Fibroblast of the aortic adventitia (primary cell): ENCODE data around the gene LSS. TPM values are rescaled to one million over a fixed set of nuclear protein-coding genes. Genes with fewer than 3 reads are reported as not detected.
"Not testable (repeated sequence)": the region's sequence is repeated elsewhere in the genome, so short reads cannot be mapped to it uniquely, and the experiment has no call there.

Experiments used
- DNase-seq: peaks from one replicate; pipeline ENCODE4 v3.0.0-alpha.2; 2010; ENCODE audit warnings: low read depth
- H3K4me3 ChIP-seq: 2 replicates; pipeline ENCODE4 v1.5.1; 2011; ENCODE audit warnings: low read depth, mild to moderate bottlenecking, control low read depth, low read length, moderate library complexity
- CTCF ChIP-seq: IDR thresholded peaks from 2 replicates; pipeline ENCODE4 v1.5.1; 2011; ENCODE audit warnings: mild to moderate bottlenecking, low read length, control low read depth, inconsistent platforms; ENCODE audit not compliant: insufficient read depth
- total RNA-seq: library from RNA; depleted of rRNA; stranded (reverse); fragments of >200 nt; gene quantifications from 2 replicates; pipeline ENCODE4 v1.2.3, GENCODE V29; 2012; ENCODE audit warnings: low replicate concordance

The LSS gene
- total RNA-seq, 1 donor = 67.2 TPM

- DNase-seq = no peak
- H3K4me3 ChIP-seq = no peak overlapping the region
- TF ChIP-seq CTCF = no peak
Observed at GRCh38 chr21:46205766-46206162, 22.8 kb downstream of the LSS start.

- H3K4me3 ChIP-seq = no peak overlapping the region
- no peak for DNase-seq
- no peak for TF ChIP-seq CTCF
Observed at GRCh38 chr21:46205166-46205565, 23.4 kb downstream of the LSS start.

GRCh38 chr21:46203203-46203600 is 25.4 kb downstream of the LSS start:
- no peak overlapping the region for H3K4me3 ChIP-seq
- DNase-seq = no peak
- TF ChIP-seq CTCF = no peak

GRCh38 chr21:46202592-46203202 is 25.9 kb downstream of the LSS start:
- TF ChIP-seq CTCF = no peak
- DNase-seq = no peak
- no peak overlapping the region for H3K4me3 ChIP-seq

GRCh38 chr21:46200877-46201803 is 27.4 kb downstream of the LSS start:
- H3K4me3 ChIP-seq, DNase-seq: not testable (repeated sequence)

- no peak overlapping the region for H3K4me3 ChIP-seq
- no peak for DNase-seq
- no peak for TF ChIP-seq CTCF
Observed at GRCh38 chr21:46199436-46200373, 28.9 kb downstream of the LSS start.
